ENCODE measurements around the gene OR12D2. TPM values are rescaled to one million over a fixed set of nuclear protein-coding genes. Genes with fewer than 3 reads are reported as not detected.
"Not testable (repeated sequence)": the region's sequence is repeated elsewhere in the genome, so short reads cannot be mapped to it uniquely, and the experiment has no call there.

OR12D2 gene
- total RNA-seq, 2 donors from 2014 or later, result not detected

- no peak for TF ChIP-seq CTCF (IDR thresholded peaks at IDR 0.05)
- no peak within 1 kb of the TSS for H3K4me3 ChIP-seq
- DNase-seq (ENCODE audit: low spot score) (no peak), ATAC-seq (ENCODE audit: insufficient number of reproducible peaks, low FRiP score, low read depth) (no peak)
- H3K27me3 ChIP-seq (replicated peaks; ENCODE audit: insufficient read depth), result no peaks in the 10 kb centered on the region
- no peaks in the 10 kb centered on the region for H3K4me1 ChIP-seq (ENCODE audit: control insufficient read depth in 1 of 2, low read depth in 2 of 2)
- H3K27ac ChIP-seq, result no peak within 1 kb of the TSS
- H3K36me3 ChIP-seq, result no peaks in the 10 kb centered on the region
- no peaks in the 10 kb centered on the region for H3K9me3 ChIP-seq
Observed at GRCh38 chr6:29439006-29439405, 43.6 kb downstream of the OR12D2 start, which contains the start of gene OR10C1. Gene OR10C1 (plus strand): TSS chr6:29439306. CDS start chr6:29440016, 710 bp downstream.

- no peak for ATAC-seq (ENCODE audit: insufficient number of reproducible peaks, low FRiP score, low read depth)
- no peaks in the 10 kb centered on the region for H3K4me1 ChIP-seq (ENCODE audit: control insufficient read depth in 1 of 2, low read depth in 2 of 2)
- no peak for TF ChIP-seq CTCF (IDR thresholded peaks at IDR 0.05)
Observed at GRCh38 chr6:29442719-29443118, 47.3 kb downstream of the OR12D2 start.

GRCh38 chr6:29444031-29444430 lies 48.6 kb downstream of the OR12D2 start:
- not testable (repeated sequence) for H3K4me3 ChIP-seq; H3K9me3 ChIP-seq; H3K27ac ChIP-seq; H3K4me1 ChIP-seq (ENCODE audit: control insufficient read depth in 1 of 2, low read depth in 2 of 2); DNase-seq (ENCODE audit: low spot score); ATAC-seq (ENCODE audit: insufficient number of reproducible peaks, low FRiP score, low read depth); H3K27me3 ChIP-seq (replicated peaks; ENCODE audit: insufficient read depth); H3K36me3 ChIP-seq

More at GRCh38 chr6:29442719-29443118, 47.3 kb downstream of the OR12D2 start:
- Histone ChIP-seq H3K36me3 (no peaks in the 10 kb centered on the region), H3K27me3 (replicated peaks; ENCODE audit: insufficient read depth) (no peaks in the 10 kb centered on the region), H3K4me3 (no peak overlapping the region), H3K9me3 (no peaks in the 10 kb centered on the region), H3K27ac (no peak overlapping the region)
- no peak for DNase-seq (ENCODE audit: low spot score)

Other genes starting within 250 kb of the OR12D2 start
- not detected for gene OR2J2, start 224.7 kb upstream of the OR12D2 start, total RNA-seq
- not detected for gene OR14J1, start 93.9 kb upstream of the OR12D2 start, total RNA-seq
- gene OR5V1, start 26.8 kb upstream of the OR12D2 start, total RNA-seq, result not detected
- gene OR12D3, start 20.3 kb upstream of the OR12D2 start, total RNA-seq, result not detected
- not detected for gene OR12D1, start 19.3 kb downstream of the OR12D2 start, total RNA-seq
- gene OR10C1, start 43.7 kb downstream of the OR12D2 start, total RNA-seq, result not detected
- not detected for gene OR11A1, start 61.4 kb downstream of the OR12D2 start, total RNA-seq
- not detected for gene OR2H1, start 61.5 kb downstream of the OR12D2 start, total RNA-seq
- not detected for gene MAS1L, start 92.3 kb downstream of the OR12D2 start, total RNA-seq
- gene UBD, start 164.1 kb downstream of the OR12D2 start, total RNA-seq, result not detected
- not detected for gene OR2H2, start 189.5 kb downstream of the OR12D2 start, total RNA-seq
- 100 to 1,000 TPM in 1 of 2 donors, 10 to 100 TPM in 1; 63.2 to 112 TPM for gene GABBR1, start 237.6 kb downstream of the OR12D2 start, total RNA-seq

Measured in thoracic aorta (tissue), 2 donors.